GM12801 (cell line): Measurements from ENCODE around the gene ATP7B.

Experiments used
- TF ChIP-seq, protein P1 (sequence below): IDR thresholded peaks from one replicate; pipeline ENCODE4 v1.5.1; 2011; ENCODE audit warnings: control low read depth; ENCODE audit not compliant: insufficient read length; ENCODE audit errors: extremely low read depth

ATP7B gene

GRCh38 chr13:51988988-51989618, 22.1 kb downstream of the ATP7B start:
- TF ChIP-seq, protein P1, sequence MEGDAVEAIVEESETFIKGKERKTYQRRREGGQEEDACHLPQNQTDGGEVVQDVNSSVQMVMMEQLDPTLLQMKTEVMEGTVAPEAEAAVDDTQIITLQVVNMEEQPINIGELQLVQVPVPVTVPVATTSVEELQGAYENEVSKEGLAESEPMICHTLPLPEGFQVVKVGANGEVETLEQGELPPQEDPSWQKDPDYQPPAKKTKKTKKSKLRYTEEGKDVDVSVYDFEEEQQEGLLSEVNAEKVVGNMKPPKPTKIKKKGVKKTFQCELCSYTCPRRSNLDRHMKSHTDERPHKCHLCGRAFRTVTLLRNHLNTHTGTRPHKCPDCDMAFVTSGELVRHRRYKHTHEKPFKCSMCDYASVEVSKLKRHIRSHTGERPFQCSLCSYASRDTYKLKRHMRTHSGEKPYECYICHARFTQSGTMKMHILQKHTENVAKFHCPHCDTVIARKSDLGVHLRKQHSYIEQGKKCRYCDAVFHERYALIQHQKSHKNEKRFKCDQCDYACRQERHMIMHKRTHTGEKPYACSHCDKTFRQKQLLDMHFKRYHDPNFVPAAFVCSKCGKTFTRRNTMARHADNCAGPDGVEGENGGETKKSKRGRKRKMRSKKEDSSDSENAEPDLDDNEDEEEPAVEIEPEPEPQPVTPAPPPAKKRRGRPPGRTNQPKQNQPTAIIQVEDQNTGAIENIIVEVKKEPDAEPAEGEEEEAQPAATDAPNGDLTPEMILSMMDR: no peak

- TF ChIP-seq, protein P1: no peak
Measured at GRCh38 chr13:51981355-51981754, 29.9 kb downstream of the ATP7B start.

GRCh38 chr13:51980908-51981307, 30.3 kb downstream of the ATP7B start:
- TF ChIP-seq, protein P1: no peak

DNA sequence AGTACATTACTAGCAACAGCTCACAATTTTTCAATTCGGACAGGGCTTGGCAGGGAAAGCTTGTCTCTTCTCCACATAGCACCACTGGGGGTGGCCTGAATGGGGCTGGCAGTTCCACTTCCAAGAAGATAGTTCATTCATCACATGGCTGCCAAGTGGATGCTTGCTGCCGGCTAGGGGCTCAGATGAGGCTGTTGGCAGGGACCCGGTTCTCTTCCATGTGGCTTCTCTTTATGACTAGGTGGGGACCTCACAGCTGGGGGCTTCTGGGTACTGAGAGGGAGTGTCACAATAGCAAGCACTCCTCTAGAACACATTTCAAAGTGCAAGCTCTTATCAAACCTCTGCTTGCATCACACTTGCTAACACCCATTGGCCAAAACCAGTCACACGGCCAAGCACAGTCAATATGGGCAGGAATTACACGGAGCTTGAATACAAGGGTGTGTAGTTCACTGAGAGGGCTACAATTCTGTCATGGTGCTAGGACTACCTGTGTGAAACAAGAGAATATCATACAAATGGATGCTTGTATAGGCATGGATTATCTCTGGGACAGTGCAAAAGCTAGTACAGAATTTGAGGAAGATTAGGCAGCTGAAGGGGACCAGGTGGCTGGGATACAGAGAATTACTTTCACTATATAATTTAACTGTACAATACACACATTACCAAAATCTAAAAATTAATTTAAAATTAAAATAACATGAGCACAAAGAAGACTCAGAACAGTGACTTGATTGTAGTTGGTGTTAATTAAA, 32.3 kb downstream of the ATP7B start:
- TF ChIP-seq, protein P1: no peak

DNA sequence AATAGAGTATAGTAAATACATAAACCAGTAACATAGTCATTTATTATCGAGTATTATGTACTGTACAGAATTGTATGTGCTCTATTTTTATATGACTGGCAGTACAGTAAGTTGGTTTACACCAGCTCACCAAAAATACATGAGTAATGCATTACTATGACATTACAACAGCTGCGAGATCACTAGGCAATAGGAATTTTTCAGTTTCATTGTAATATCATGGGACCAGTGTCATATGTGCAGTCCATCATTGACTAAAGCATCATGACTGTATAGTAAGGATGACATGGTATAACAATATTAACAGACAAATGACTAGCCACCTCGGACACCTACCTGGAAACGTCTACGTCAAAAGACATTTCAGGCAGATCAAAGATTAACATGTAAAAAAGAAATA, 33.6 kb downstream of the ATP7B start:
- TF ChIP-seq, protein P1: no peak

DNA sequence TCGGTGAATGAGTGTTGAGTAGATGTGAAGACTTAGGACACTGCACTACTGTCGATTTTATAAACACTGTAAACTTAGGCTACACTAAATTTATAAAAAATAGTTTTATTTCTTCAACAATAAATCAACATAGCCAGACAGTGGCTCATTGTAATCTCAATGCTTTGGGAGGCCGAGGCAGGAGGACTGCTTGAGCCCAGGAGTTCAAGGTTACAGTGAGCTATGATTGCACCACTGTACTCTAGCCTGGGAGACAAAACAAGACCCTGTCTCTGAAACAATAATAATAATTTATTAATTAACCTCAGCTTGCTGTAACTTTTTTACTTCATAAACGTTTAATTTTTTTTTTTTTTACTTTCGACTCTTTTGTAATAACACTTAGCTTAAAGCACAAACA, 34.4 kb downstream of the ATP7B start:
- TF ChIP-seq, protein P1: no peak

DNA sequence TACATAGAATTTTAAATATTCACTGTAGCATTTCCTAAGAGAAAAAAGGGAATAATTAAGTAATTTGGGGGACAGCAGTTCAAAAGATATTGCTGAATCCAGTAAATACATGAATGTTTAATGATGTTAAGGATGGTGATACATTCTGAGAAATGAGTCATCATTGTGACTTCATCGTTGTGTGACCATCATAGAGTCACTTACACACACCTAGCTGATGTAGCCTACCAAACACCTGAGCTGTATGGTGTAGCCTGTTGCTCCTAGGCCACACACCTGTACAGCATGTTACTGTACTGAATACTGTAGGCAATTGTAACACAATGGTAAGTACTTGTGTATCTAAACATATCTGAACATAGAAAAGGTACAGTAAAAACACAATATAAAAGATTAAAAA, 34.8 kb downstream of the ATP7B start:
- TF ChIP-seq, protein P1: no peak
